ENCODE results near the gene TUBA1C.
A peak's percentile ranks its signal among the peaks of the same experiment; 100 is the strongest.

The TUBA1C gene

GRCh38 chr12:49259452-49259851, 5.4 kb upstream of the TUBA1C start:
- Histone ChIP-seq H3K27me3 (no peaks in the 10 kb centered on the region), H3K4me1 (peaks cover 0 to 31% (median 19%) of the 10 kb centered on the region in 4 donors), H3K36me3 (no peaks in the 10 kb centered on the region), H3K9me3 (no peaks in the 10 kb centered on the region), H3K4me3 (no peak overlapping the region), H3K27ac (peak overlapping the region; percentile 13 to 38)
- no peak for DNase-seq
- no peak for TF ChIP-seq CTCF (IDR thresholded peaks at IDR 0.05)
- intact Hi-C loops (cut with DNase I; ENCODE audit: low total_unique reads) = no loop called here

- intact Hi-C loops (cut with DNase I; ENCODE audit: low total_unique reads) = no loop called here
- Histone ChIP-seq H3K27me3 (no peaks in the 10 kb centered on the region), H3K27ac (peak overlapping the region; percentile 13 to 38), H3K36me3 (no peaks in the 10 kb centered on the region), H3K9me3 (no peaks in the 10 kb centered on the region), H3K4me1 (peaks cover 0 to 31% (median 19%) of the 10 kb centered on the region in 4 donors), H3K4me3 (no peak overlapping the region)
- no peak for DNase-seq
- TF ChIP-seq CTCF (IDR thresholded peaks at IDR 0.05) = no peak
Observed at GRCh38 chr12:49260166-49260565, 4.7 kb upstream of the TUBA1C start.

- DNase-seq = peak in 1 of 2 donors; percentile 39
- H3K27ac ChIP-seq = peak overlapping the region; percentile 13 to 38
- intact Hi-C loops (cut with DNase I; ENCODE audit: low total_unique reads) = no loop called here
Observed at GRCh38 chr12:49260571-49261363, 4.1 kb upstream of the TUBA1C start.

DNA sequence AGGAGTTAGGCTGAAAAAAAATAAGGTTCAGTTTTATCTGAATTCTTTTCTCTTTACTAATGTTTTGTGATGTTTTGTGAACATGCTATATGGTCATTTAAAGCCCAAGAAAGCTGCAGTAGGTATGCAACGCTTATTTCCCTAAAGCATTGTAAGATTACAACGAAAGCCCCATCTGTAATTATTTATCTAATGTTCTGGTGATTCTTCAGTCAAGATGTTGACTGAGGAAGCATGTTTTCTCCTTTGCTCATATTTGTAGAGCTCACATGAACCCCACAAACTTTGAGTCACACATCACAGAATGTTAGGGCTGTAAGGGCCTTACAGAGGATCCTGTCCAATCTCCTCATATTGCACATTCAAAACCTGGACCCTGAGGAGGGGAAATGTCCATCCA, 3.2 kb upstream of the TUBA1C start:
- Histone ChIP-seq H3K9me3 (no peaks in the 10 kb centered on the region), H3K4me1 (peaks cover 0 to 42% (median 27%) of the 10 kb centered on the region in 4 donors), H3K27ac (no peak overlapping the region), H3K36me3 (peaks cover 0 to under 1% (median 0%) of the 10 kb centered on the region in 3 donors), H3K27me3 (no peaks in the 10 kb centered on the region), H3K4me3 (no peak overlapping the region)
- TF ChIP-seq CTCF (IDR thresholded peaks at IDR 0.05) = no peak
- intact Hi-C loops (cut with DNase I; ENCODE audit: low total_unique reads) = no loop called here
- DNase-seq = no peak

More at GRCh38 chr12:49260571-49261363, 4.1 kb upstream of the TUBA1C start:
- no peak for TF ChIP-seq CTCF (IDR thresholded peaks at IDR 0.05)
- Histone ChIP-seq H3K27me3 (no peaks in the 10 kb centered on the region), H3K4me1 (peaks cover 0 to 33% (median 20%) of the 10 kb centered on the region in 4 donors), H3K36me3 (no peaks in the 10 kb centered on the region), H3K4me3 (no peak overlapping the region), H3K9me3 (no peaks in the 10 kb centered on the region)

DNA sequence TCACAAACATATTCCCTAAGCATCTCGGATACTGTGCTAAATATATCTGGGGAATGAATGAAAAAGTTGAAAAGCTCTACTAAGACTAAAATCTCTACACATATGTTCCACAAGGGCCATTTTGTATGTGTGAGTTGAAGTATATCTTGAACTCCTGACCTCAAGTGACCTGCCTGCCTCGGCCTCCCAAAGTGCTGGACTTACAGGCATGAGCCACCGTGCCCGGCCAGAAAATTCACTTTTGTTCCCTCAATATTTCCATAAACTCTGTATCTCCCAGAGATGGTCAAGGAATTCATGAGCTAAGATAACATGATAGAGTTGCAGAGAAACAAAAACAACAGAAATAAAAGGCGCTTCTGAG, 1.5 kb upstream of the TUBA1C start:
- DNase-seq = peak in 1 of 2 donors; percentile 48

More for the DNA sequence above, 1.5 kb upstream of the TUBA1C start:
- intact Hi-C loops (cut with DNase I; ENCODE audit: low total_unique reads) = no loop called here
- no peaks in the 10 kb centered on the region for H3K27me3 ChIP-seq
- H3K4me3 ChIP-seq = no peak overlapping the region
- peak overlapping the region in 1 of 2 donors; percentile 98 for H3K27ac ChIP-seq
- H3K36me3 ChIP-seq = peaks cover 0 to 7% (median 0%) of the 10 kb centered on the region in 3 donors
- H3K4me1 ChIP-seq = peaks cover 0 to 59% (median 42%) of the 10 kb centered on the region in 4 donors
- TF ChIP-seq CTCF (IDR thresholded peaks at IDR 0.05) = no peak
- no peaks in the 10 kb centered on the region for H3K9me3 ChIP-seq

Measured in tibial artery (tissue), 4 donors.